Epithelial cell of proximal tubule (primary cell): ENCODE data around the gene PIK3C2G. TPM values are rescaled to one million over a fixed set of nuclear protein-coding genes. Genes with fewer than 3 reads are reported as not detected.

Experiments used
- DNase-seq: peaks from one replicate; pipeline ENCODE4 v3.0.0-alpha.2; 2011; ENCODE audit warnings: low read depth
- H3K4me3 ChIP-seq: 2 replicates; pipeline ENCODE4 v1.5.1; 2011; ENCODE audit warnings: low read depth, mild to moderate bottlenecking, low read length
- CTCF ChIP-seq: conservative IDR thresholded peaks from 2 replicates; pipeline ENCODE4 v1.5.1; 2012; ENCODE audit warnings: low read depth, mild to moderate bottlenecking, low read length
- total RNA-seq: library from RNA; depleted of rRNA; stranded (reverse); fragments of >200 nt; gene quantifications from 2 replicates; pipeline ENCODE4 v1.2.3, GENCODE V29; 2015

PIK3C2G gene
- total RNA-seq, result under 0.01 and 0.12 TPM in 2 replicates

- no peak for TF ChIP-seq CTCF
- H3K4me3 ChIP-seq, result no peak within 1 kb of the TSS
- DNase-seq, result no peak
Measured at GRCh38 chr12:18261273-18261672, at the start of gene PIK3C2G. Gene PIK3C2G (plus strand): TSS chr12:18261518. CDS start chr12:18282082, 20,564 bp downstream.

GRCh38 chr12:18217966-18218365 lies 43.4 kb upstream of the PIK3C2G start:
- TF ChIP-seq CTCF, result no peak
- peak; percentile 18 for DNase-seq
- H3K4me3 ChIP-seq, result no peak overlapping the region

- no peak overlapping the region for H3K4me3 ChIP-seq
- no peak for DNase-seq
- no peak for TF ChIP-seq CTCF
Measured at GRCh38 chr12:18221726-18222125, 39.6 kb upstream of the PIK3C2G start.

- no peak overlapping the region for H3K4me3 ChIP-seq
- no peak for DNase-seq
Measured at GRCh38 chr12:18222699-18223098, 38.6 kb upstream of the PIK3C2G start.

GRCh38 chr12:18224745-18225144 lies 36.6 kb upstream of the PIK3C2G start:
- DNase-seq, result peak; percentile 9
- H3K4me3 ChIP-seq, result no peak overlapping the region
- TF ChIP-seq CTCF, result peak; percentile 71

More at GRCh38 chr12:18222699-18223098, 38.6 kb upstream of the PIK3C2G start:
- TF ChIP-seq CTCF, result no peak

DNA sequence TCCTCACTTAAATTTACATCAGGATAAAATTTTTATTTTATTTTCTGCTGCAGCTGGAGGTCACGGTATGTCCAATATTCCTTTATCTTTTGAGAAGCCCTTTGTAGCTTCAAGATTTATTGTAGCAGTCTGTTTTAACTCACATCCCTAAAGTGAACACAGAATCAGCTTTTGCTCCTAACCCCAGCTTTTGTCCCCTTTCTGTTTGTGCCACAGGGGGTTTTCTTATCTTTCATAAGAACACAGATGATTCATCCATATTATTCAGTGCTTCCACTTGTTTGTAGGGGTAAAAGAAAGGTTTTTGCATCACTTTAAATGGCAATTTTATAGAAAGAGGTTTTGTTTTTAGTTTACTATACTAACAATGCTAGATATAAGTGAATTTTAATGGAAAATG lies 21.8 kb upstream of the PIK3C2G start:
- no peak for DNase-seq
- TF ChIP-seq CTCF, result no peak
- H3K4me3 ChIP-seq, result no peak overlapping the region

GRCh38 chr12:18242380-18243089 lies 18.8 kb upstream of the PIK3C2G start:
- no peak overlapping the region for H3K4me3 ChIP-seq
- DNase-seq, result no peak
- TF ChIP-seq CTCF, result no peak
